ENCODE data around the gene KMT2E.

The KMT2E gene

GRCh38 chr7:105132835-105133234 lies 118.8 kb downstream of the KMT2E start:
- FAIRE-seq = no peak

GRCh38 chr7:105133358-105133757 lies 119.4 kb downstream of the KMT2E start:
- no peak for FAIRE-seq

GRCh38 chr7:105133986-105134655 lies 120.1 kb downstream of the KMT2E start:
- FAIRE-seq = no peak

- no peak for FAIRE-seq
These were observed 122.2 kb downstream of the KMT2E start for GRCh38 chr7:105136221-105136620.

- no peak for FAIRE-seq
These were observed 123.9 kb downstream of the KMT2E start for GRCh38 chr7:105137898-105138297.

GRCh38 chr7:105139381-105139780 lies 125.4 kb downstream of the KMT2E start:
- no peak for FAIRE-seq

- no peak for FAIRE-seq
These were observed 127.1 kb downstream of the KMT2E start for GRCh38 chr7:105141068-105141467.

- no peak for FAIRE-seq
These were observed 135.8 kb downstream of the KMT2E start for GRCh38 chr7:105149827-105150226.

GRCh38 chr7:105151152-105151551 lies 137.1 kb downstream of the KMT2E start:
- FAIRE-seq = no peak

GRCh38 chr7:105153531-105153930 lies 139.5 kb downstream of the KMT2E start:
- no peak for FAIRE-seq

GRCh38 chr7:105154084-105154483 lies 140.1 kb downstream of the KMT2E start:
- FAIRE-seq = no peak

- no peak for FAIRE-seq
These were observed 142.7 kb downstream of the KMT2E start for GRCh38 chr7:105156731-105157130.

GRCh38 chr7:105157278-105157677 lies 143.3 kb downstream of the KMT2E start:
- no peak for FAIRE-seq

- no peak for FAIRE-seq
These were observed 147.4 kb downstream of the KMT2E start for GRCh38 chr7:105161366-105161765.
